Stomach (tissue), 9 donors: Measurements from ENCODE around the gene ANKRD33B. TPM values are rescaled to one million over a fixed set of nuclear protein-coding genes. Genes with fewer than 3 reads are reported as not detected.

ENCODE experiments used
- DNase-seq, 2 donors: peaks; one replicate each; pipeline versions ENCODE4 v3.0.0 to v3.0.0-alpha.2; 2013 to 2019
- H3K27ac ChIP-seq, 5 donors: fragments of 200-600 bp in 4 of 5; sonication (generic) in 4 of 5; one replicate each; pipeline ENCODE4 v1.5.1; 2013 to 2019; ENCODE audit warnings: mild to moderate bottlenecking in 1 of 5, moderate library complexity in 1 of 5
- H3K27me3 ChIP-seq, 3 donors: fragments of 200-600 bp; sonication (generic); one replicate each; pipeline ENCODE4 v1.5.1; 2017 to 2019; ENCODE audit warnings: mixed run types in 1 of 3
- H3K36me3 ChIP-seq, 4 donors: fragments of 200-600 bp; sonication (generic); 1 replicate in 3 of 4; 2 replicates in 1 of 4; pipeline ENCODE4 v1.5.1; 2016 to 2019
- H3K4me1 ChIP-seq, 4 donors: fragments of 200-600 bp; sonication (generic); one replicate each; pipeline ENCODE4 v1.5.1; 2016 to 2019
- H3K4me3 ChIP-seq, 4 donors: fragments of 200-600 bp; sonication (generic) in 3 of 4; one replicate each; pipeline ENCODE4 v1.5.1; 2016 to 2019; ENCODE audit warnings: mild to moderate bottlenecking in 1 of 4
- H3K9me3 ChIP-seq, 4 donors: fragments of 200-600 bp; sonication (generic); one replicate each; pipeline ENCODE4 v1.5.1; 2016 to 2019
- CTCF ChIP-seq, 7 experiments: fragments of 450-650 bp in 4 of 7; fragments of 200-600 bp in 3 of 7; sonication (generic) in 3 of 7; IDR thresholded peaks; one replicate each; pipeline ENCODE4 v1.5.1; 2016 to 2019; ENCODE audit warnings: antibody characterized with exemption in 7 of 7, control low read depth in 2 of 7, mild to moderate bottlenecking in 1 of 7
- EP300 ChIP-seq: sonication (generic); formaldehyde crosslinking; IDR thresholded peaks from one replicate; pipeline ENCODE4 v1.6.1; 2017; ENCODE audit warnings: antibody characterized with exemption
- POLR2A ChIP-seq, 4 donors: fragments of 450-650 bp; IDR thresholded peaks; one replicate each; pipeline ENCODE4 v1.6.1; 2016; ENCODE audit warnings: antibody characterized with exemption in 4 of 4, control low read depth in 2 of 4, mild to moderate bottlenecking in 1 of 4, moderate library complexity in 1 of 4
- POLR2AphosphoS5 ChIP-seq, 3 donors: sonication (generic); formaldehyde crosslinking; IDR thresholded peaks; one replicate each; pipeline ENCODE4 v1.6.1; 2016; ENCODE audit warnings: antibody characterized with exemption in 3 of 3
- WGBS, 5 donors: extraction: QIAGEN DNeasy Blood & Tissue Kit in 3 of 5; methylation state at CpG; one replicate each; pipeline versions ENCODE4 v1.1.5 to v1.1.7; 2013 to 2018; 5-methylcytosine and 5-hydroxymethylcytosine counted together
- intact Hi-C: fragments of 100-400 bp; cut with DNase I; formaldehyde crosslinking; loops from one replicate; pipeline ENCODE4 v1.15.1; 2023; ENCODE audit warnings: low total_unique reads
- polyA plus RNA-seq, 3 donors: library from polyadenylated mRNA; stranded (reverse); fragments of 200-250 nt; gene quantifications; one replicate each; pipeline ENCODE4 v1.2.3, GENCODE V29; 2013
- total RNA-seq, 5 donors: library from RNA; depleted of rRNA; stranded (reverse); fragments of >200 nt; gene quantifications; one replicate each; pipeline versions ENCODE4 v1.1.0 to v1.2.3, GENCODE V29; 2014 to 2016
- donor health status: healthy with polysubstance abuse.
- donor health status: Bipolar disorder and iron deficiency.
- donor health status: healthy.

ANKRD33B gene
- total and polyA plus RNA-seq, 8 donors: 0.45 to 6.4 (median 1.8) TPM

DNA sequence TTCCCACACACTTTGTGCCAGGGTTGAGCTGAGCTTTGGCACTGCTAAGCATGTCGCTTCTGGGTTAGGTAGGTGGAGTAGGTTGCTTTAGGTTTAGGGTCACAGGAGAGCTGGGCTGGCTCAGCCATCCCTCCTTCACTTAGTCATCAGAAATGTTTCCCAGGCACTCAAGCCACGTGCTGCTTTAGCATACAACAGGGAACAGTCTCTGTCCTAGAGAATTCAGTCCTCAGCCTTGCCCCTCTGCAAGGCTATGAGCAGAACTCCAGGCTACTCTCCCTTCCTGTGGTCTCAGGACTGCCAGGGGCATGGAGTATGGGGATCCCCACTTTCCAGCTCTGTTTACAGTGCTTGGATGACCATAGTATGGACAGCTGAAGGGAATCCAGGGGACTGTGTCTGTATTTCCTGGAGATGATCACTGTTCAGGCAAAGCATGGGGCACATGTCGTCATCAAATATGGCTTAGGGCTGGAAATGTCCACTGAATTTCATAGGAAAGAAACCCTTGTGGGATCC, 7.5 kb upstream of the ANKRD33B start:
- intact Hi-C loops: no loop called here
- no peak for DNase-seq
- WGBS, 5 donors: 36 to 70% (median 63%) methylated on average over 3 of the region's 3 CpGs
- peaks cover 0 to 17% (median 1%) of the 10 kb centered on the region in 4 donors for H3K4me1 ChIP-seq
- no peak overlapping the region for H3K27ac ChIP-seq
- TF ChIP-seq EP300 (no peak), POLR2A (IDR thresholded peaks at IDR 0.05) (no peak), POLR2AphosphoS5 (IDR thresholded peaks at IDR 0.05) (no peak), CTCF (IDR thresholded peaks at IDR 0.05) (no peak)
- no peaks in the 10 kb centered on the region for H3K36me3 ChIP-seq
- no peaks in the 10 kb centered on the region for H3K9me3 ChIP-seq
- H3K27me3 ChIP-seq: peaks cover 0 to 21% (median 0%) of the 10 kb centered on the region in 3 donors
- H3K4me3 ChIP-seq: no peak overlapping the region

GRCh38 chr5:10556893-10557746, 6.8 kb upstream of the ANKRD33B start:
- DNase-seq: no peak
- WGBS, 5 donors: 72 to 77% (median 75%) methylated on average over 10 to 11 of the region's 11 CpGs
- H3K27me3 ChIP-seq: peaks cover 0 to 24% (median 0%) of the 10 kb centered on the region in 3 donors
- no peaks in the 10 kb centered on the region for H3K36me3 ChIP-seq
- H3K4me3 ChIP-seq: no peak overlapping the region
- TF ChIP-seq POLR2A (IDR thresholded peaks at IDR 0.05) (no peak), EP300 (no peak)
- intact Hi-C loops: no loop called here
- no peak overlapping the region for H3K27ac ChIP-seq
- no peaks in the 10 kb centered on the region for H3K9me3 ChIP-seq
- H3K4me1 ChIP-seq: peaks cover 0 to 9% (median 0%) of the 10 kb centered on the region in 4 donors

DNA sequence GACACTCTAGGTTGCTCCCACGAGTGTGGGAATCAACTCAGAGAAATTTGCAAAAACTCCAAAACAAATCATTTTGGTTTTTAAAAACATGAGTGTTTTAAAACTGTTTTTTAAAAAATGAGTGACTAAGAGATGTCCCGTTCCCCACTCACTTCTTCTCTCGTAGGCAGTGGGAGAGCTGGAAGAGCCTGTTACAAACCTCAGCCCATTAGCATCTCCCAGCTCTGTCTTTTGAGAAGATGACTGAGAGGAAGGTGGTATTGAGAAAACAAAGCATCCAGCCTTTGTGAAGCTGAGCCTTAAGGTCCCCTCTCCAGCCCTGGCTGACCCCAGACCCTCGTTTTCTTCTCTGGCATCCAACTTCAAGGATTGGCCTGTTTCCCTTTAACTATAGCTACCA, 4.7 kb upstream of the ANKRD33B start:
- TF ChIP-seq POLR2AphosphoS5 (IDR thresholded peaks at IDR 0.05) (no peak), EP300 (no peak), POLR2A (IDR thresholded peaks at IDR 0.05) (no peak), CTCF (IDR thresholded peaks at IDR 0.05) (no peak)
- no peak overlapping the region for H3K27ac ChIP-seq
- WGBS, 5 donors: 66 to 76% (median 74%) methylated on average over 4 of the region's 4 CpGs
- H3K36me3 ChIP-seq: no peaks in the 10 kb centered on the region
- no peaks in the 10 kb centered on the region for H3K9me3 ChIP-seq
- no peak for DNase-seq
- intact Hi-C loops: no loop called here
- peaks cover 0 to 44% (median 20%) of the 10 kb centered on the region in 3 donors for H3K27me3 ChIP-seq
- no peak overlapping the region for H3K4me3 ChIP-seq
- peaks cover 12 to 24% (median 16%) of the 10 kb centered on the region in 4 donors for H3K4me1 ChIP-seq

GRCh38 chr5:10559871-10560270, 4.0 kb upstream of the ANKRD33B start:
- H3K27ac ChIP-seq: peak overlapping the region in 1 of 5 donors; percentile 14
- 56 to 71% (median 61%) methylated on average over 7 of the region's 7 CpGs for WGBS, 5 donors
- no peaks in the 10 kb centered on the region for H3K9me3 ChIP-seq
- peaks cover 19 to 30% (median 21%) of the 10 kb centered on the region in 4 donors for H3K4me1 ChIP-seq
- intact Hi-C loops: no loop called here
- peaks cover 0 to 52% (median 27%) of the 10 kb centered on the region in 3 donors for H3K27me3 ChIP-seq
- H3K4me3 ChIP-seq: no peak overlapping the region
- TF ChIP-seq CTCF (IDR thresholded peaks at IDR 0.05) (no peak), EP300 (no peak), POLR2A (IDR thresholded peaks at IDR 0.05) (no peak), POLR2AphosphoS5 (IDR thresholded peaks at IDR 0.05) (no peak)
- H3K36me3 ChIP-seq: no peaks in the 10 kb centered on the region
- DNase-seq: no peak
